Left ventricle myocardium inferior (tissue), 1 donor: ENCODE data around the gene CASP10. TPM values are rescaled to one million over a fixed set of nuclear protein-coding genes. Genes with fewer than 3 reads are reported as not detected.

Experiments used
- DNase-seq: peaks from one replicate; pipeline ENCODE4 v3.0.0-alpha.2; 2020
- H3K27ac ChIP-seq: fragments of 200-600 bp; replicated peaks from 2 replicates; pipeline ENCODE4 v1.8.0; 2021
- H3K27me3 ChIP-seq: fragments of 200-600 bp; 2 replicates; pipeline ENCODE4 v1.8.0; 2021; ENCODE audit warnings: low read depth
- H3K36me3 ChIP-seq: fragments of 200-600 bp; 2 replicates; pipeline ENCODE4 v1.8.0; 2021
- H3K4me1 ChIP-seq: fragments of 200-600 bp; 2 replicates; pipeline ENCODE4 v1.8.0; 2021
- H3K4me3 ChIP-seq: fragments of 200-600 bp; 2 replicates; pipeline ENCODE4 v1.8.0; 2021; ENCODE audit warnings: mild to moderate bottlenecking, moderate library complexity
- H3K9me3 ChIP-seq: fragments of 200-600 bp; replicated peaks from 2 replicates; pipeline ENCODE4 v1.8.0; 2021
- intact Hi-C: fragments of 100-400 bp; cut with micrococcal nuclease; formaldehyde crosslinking; loops from one replicate; pipeline ENCODE4 v1.11.0; 2022
- total RNA-seq: library from RNA; stranded (reverse); fragmentation: NEBNext Ultra II Directional; extraction: Animal tissue kit (Norgen Biotek cat#: 25700); gene quantifications from one replicate; pipeline ENCODE4 v1.2.1, GENCODE V29; 2021
- TF ChIP-seq, protein P1 (sequence below): fragments of 200-600 bp; IDR thresholded peaks from 2 replicates; pipeline ENCODE4 v1.8.0; 2021; ENCODE audit warnings: antibody characterized with exemption, mild to moderate bottlenecking, borderline replicate concordance
- donor health status: DM: no; HTN: yes; CAD: no; lungs with severe emphysema.

Gene CASP10
- total RNA-seq, 1 donor from 2014 or later, result 5.4 TPM

DNA sequence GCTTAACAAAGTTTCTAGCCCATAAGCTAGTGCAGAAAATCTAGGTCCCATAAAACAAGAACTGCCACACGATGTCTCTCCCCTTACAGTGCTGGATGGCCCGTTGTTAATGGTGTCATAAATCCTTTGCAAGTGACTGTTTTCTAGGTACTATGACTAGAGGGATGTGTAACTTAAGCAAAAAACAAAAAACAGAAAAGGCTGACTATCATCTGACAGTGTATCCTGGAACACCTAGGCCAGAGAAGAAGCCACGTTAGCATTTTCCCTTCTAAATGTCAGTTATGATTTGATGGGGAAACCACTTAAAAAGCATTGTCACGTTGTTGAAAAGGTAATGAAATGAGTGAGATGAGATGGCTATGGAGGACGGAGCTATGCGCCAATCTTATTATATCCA is 79.8 kb downstream of the CASP10 start:
- intact Hi-C loops, result no loop called here
- TF ChIP-seq, protein P1, sequence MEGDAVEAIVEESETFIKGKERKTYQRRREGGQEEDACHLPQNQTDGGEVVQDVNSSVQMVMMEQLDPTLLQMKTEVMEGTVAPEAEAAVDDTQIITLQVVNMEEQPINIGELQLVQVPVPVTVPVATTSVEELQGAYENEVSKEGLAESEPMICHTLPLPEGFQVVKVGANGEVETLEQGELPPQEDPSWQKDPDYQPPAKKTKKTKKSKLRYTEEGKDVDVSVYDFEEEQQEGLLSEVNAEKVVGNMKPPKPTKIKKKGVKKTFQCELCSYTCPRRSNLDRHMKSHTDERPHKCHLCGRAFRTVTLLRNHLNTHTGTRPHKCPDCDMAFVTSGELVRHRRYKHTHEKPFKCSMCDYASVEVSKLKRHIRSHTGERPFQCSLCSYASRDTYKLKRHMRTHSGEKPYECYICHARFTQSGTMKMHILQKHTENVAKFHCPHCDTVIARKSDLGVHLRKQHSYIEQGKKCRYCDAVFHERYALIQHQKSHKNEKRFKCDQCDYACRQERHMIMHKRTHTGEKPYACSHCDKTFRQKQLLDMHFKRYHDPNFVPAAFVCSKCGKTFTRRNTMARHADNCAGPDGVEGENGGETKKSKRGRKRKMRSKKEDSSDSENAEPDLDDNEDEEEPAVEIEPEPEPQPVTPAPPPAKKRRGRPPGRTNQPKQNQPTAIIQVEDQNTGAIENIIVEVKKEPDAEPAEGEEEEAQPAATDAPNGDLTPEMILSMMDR, result no peak

DNA sequence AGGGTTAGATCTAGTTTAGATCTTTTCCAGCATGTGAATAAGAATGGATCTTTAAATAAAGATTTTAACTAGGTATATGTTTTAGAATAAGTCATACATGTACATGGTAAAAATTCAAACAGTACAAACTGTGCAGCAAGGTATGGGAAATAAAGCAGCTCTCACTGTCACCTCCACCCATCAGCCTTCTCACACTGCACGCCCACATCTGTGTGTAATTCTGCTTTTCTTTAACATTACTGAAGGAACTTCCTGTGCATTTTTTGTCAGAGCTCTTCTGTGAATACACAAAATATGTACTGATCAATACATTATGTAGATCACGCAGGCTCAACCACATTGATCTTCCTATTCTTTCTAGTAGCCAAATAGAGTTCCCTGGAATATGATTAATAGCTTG is 80.8 kb downstream of the CASP10 start:
- TF ChIP-seq, protein P1, result no peak
- Histone ChIP-seq H3K27ac (no peak overlapping the region), H3K4me3 (no peak overlapping the region), H3K36me3 (peaks cover 5% of the 10 kb centered on the region), H3K27me3 (no peaks in the 10 kb centered on the region), H3K9me3 (no peaks in the 10 kb centered on the region), H3K4me1 (peaks cover 21% of the 10 kb centered on the region)
- intact Hi-C loops, result no loop called here
- DNase-seq, result no peak

More for the DNA sequence above, 79.8 kb downstream of the CASP10 start:
- H3K27ac ChIP-seq, result no peak overlapping the region
- H3K9me3 ChIP-seq, result no peaks in the 10 kb centered on the region
- H3K4me3 ChIP-seq, result no peak overlapping the region
- H3K4me1 ChIP-seq, result peaks cover 31% of the 10 kb centered on the region
- no peak for DNase-seq
- peaks cover 5% of the 10 kb centered on the region for H3K36me3 ChIP-seq
- no peaks in the 10 kb centered on the region for H3K27me3 ChIP-seq

DNA sequence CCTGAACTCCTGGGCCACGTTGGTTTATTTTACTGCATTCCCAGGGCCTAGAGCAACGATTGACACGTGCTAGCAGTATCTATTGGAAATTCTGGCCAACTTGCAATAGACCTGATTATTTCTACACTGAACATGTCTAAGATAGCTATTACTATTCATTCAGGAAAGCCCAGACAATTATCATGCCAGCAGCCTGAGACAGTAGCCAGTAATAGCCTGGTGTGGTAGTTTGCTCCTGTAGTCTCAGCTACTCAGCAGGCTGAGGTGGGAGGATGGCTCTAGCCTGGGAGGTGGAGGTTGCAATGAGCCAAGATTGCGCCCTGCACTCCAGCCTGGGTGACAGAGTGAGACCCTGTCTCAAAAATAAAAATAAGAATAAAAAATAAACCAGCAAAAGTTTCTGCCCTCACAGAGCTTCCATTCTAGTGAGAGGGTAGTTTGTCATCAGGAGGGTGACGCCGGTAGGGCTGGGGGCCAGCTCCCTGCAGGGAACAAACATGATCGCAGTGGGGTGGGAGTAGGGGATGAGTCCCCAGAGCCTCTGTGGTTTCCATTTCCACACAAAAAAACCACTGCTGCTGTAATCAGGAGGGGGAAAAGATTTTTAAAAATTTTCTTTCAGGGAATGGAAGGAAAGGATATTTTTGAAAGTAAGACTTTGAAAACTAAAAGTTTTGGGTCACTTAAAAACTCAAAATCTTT is 81.7 kb downstream of the CASP10 start:
- no peak overlapping the region for H3K27ac ChIP-seq
- peaks cover 5% of the 10 kb centered on the region for H3K36me3 ChIP-seq
- TF ChIP-seq, protein P1, result no peak
- H3K27me3 ChIP-seq, result no peaks in the 10 kb centered on the region
- H3K4me3 ChIP-seq, result no peak overlapping the region
- H3K9me3 ChIP-seq, result no peaks in the 10 kb centered on the region
- H3K4me1 ChIP-seq, result peaks cover 13% of the 10 kb centered on the region
- DNase-seq, result no peak
- intact Hi-C loops, result no loop called here

DNA sequence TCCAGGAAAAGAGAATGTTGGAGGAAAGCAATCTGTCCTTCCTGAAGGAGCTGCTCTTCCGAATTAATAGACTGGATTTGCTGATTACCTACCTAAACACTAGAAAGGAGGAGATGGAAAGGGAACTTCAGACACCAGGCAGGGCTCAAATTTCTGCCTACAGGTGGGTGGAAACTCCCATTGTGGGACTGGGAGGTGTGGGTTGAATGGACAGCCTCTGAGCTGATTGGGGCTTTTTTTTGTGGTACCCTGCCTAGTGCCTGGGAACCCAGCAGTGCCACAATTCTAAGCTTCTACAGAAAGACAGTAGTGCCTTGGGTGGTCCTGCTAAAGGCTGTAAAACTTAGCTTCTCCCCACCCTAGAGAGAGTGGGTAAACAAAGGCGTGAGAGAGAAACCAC is 83.7 kb downstream of the CASP10 start:
- intact Hi-C loops, result no loop called here
- no peak for DNase-seq
- H3K36me3 ChIP-seq, result peaks cover 5% of the 10 kb centered on the region

DNA sequence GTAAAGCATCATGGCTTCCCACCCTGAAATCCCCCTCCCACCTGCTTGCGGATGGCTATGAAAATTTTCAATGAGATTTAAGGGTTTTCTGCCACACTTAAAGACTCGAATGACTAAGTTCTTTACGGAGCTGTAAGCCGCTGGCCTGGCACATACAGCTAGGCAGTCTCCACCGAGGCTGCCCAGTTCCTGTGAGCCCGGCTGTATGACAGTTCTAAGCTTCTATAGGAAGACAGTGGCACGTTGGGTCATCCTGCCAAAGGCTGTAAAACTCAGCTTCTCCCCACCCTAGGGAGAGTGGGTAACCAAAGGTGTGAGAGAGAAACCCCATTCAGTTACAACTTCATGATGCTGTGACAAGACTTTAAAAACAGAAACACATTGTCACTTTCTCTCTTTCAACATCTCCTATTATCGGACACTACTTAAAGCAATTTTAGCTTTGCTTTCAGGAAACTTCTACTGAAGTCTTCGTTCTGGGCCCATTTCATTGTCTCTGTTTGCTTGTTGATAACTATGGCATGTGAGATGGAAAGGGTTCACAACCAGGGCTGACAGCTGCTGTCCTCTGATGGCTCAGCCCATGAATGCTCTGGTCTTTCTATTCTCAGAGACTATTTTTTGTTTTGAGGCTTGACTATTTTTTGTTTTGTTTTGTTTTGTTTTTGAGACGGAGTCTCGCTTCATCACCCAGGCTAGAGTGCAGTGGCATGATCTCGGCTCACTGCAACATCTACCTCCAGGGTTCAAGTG is 84.5 kb downstream of the CASP10 start:
- Histone ChIP-seq H3K9me3 (no peaks in the 10 kb centered on the region), H3K4me3 (no peak overlapping the region), H3K36me3 (peaks cover 8% of the 10 kb centered on the region), H3K4me1 (peaks cover 9% of the 10 kb centered on the region), H3K27me3 (no peaks in the 10 kb centered on the region), H3K27ac (no peak overlapping the region)
- TF ChIP-seq, protein P1, result no peak
- no peak for DNase-seq
- intact Hi-C loops, result no loop called here

More for the DNA sequence above, 83.7 kb downstream of the CASP10 start:
- peaks cover 9% of the 10 kb centered on the region for H3K4me1 ChIP-seq
- TF ChIP-seq, protein P1, result no peak
- H3K4me3 ChIP-seq, result no peak overlapping the region
- H3K27ac ChIP-seq, result no peak overlapping the region
- H3K27me3 ChIP-seq, result no peaks in the 10 kb centered on the region
- H3K9me3 ChIP-seq, result no peaks in the 10 kb centered on the region
